Measurements from ENCODE around the gene NCAN. TPM values are rescaled to one million over a fixed set of nuclear protein-coding genes. Genes with fewer than 3 reads are reported as not detected.

The NCAN gene
- total and polyA plus RNA-seq, 9 of the 15 experiments (the other 6 are each of a cell fraction or from before 2014, with no cell fraction given): 0.04 TPM; not detected in 8

- WGBS (ENCODE audit: insufficient coverage, low coverage, missing lambda C conversion rate): 5% methylated on average over 9 of the region's 10 CpGs
- CTCF ChIA-PET (ENCODE audit: low intra/inter-chr PET ratio): no interaction called here
- POLR2A ChIA-PET: interaction anchor here (1.2 kb wide), 1 partner anchor 11 kb away, joined by 6 read pairs; no protein-coding TSS in a partner anchor
Measured at GRCh38 chr19:19226663-19227062, 14.9 kb downstream of the NCAN start.

More at GRCh38 chr19:19226663-19227062, 14.9 kb downstream of the NCAN start:
- H2AFZ ChIP-seq (ENCODE audit: low read depth, low read length): no peak overlapping the region
- DNase-seq (ENCODE audit: extremely low read depth in 1 of 4, low spot score in 3 of 4): no peak
- peaks cover 12 to 63% of the 10 kb centered on the region in 2 experiments; a peak in 4 of 5 replicates for H3K27me3 ChIP-seq (ENCODE audit: control insufficient read depth in 2 of 2, insufficient read depth in 2 of 2, low read length in 2 of 2)
- intact Hi-C loops (cut with micrococcal nuclease) (no loop called here), in situ Hi-C loops (cut with MboI) (no loop called here)
- peaks cover 4% of the 10 kb centered on the region; the same call in 1 of the 2 replicates for H4K20me1 ChIP-seq (replicated peaks; ENCODE audit: control insufficient read depth, insufficient read depth, low read length)
- H3K36me3 ChIP-seq (ENCODE audit: control insufficient read depth, insufficient read depth, low read length): no peaks in the 10 kb centered on the region
- H3K9me1 ChIP-seq (ENCODE audit: control insufficient read depth, insufficient read depth, low read length): no peaks in the 10 kb centered on the region
- H3K79me2 ChIP-seq (ENCODE audit: control insufficient read depth, insufficient read depth, low read length): no peaks in the 10 kb centered on the region
- H3K9ac ChIP-seq (ENCODE audit: insufficient read depth in 1 of 2, low read depth in 2 of 2, low read length in 2 of 2): peak overlapping the region in 1 of 2 experiments; percentile 22; a peak in 1 of 4 replicates
- TF ChIP-seq ZKSCAN3 (CRISPR knock-in tag; IDR thresholded peaks at IDR 0.05): no peak
- no peak for TF ChIP-seq ELF4 (CRISPR knock-in tag; IDR thresholded peaks at IDR 0.05)
- no peak for TF ChIP-seq SP1 (CRISPR knock-in tag; IDR thresholded peaks at IDR 0.05)
- no peak for TF ChIP-seq NCOA2 (IDR thresholded peaks at IDR 0.05; ENCODE audit: partially characterized antibody in 2 of 2)
- TF ChIP-seq ZNF717 (CRISPR knock-in tag; IDR thresholded peaks at IDR 0.05): no peak
- TF ChIP-seq, protein P1, sequence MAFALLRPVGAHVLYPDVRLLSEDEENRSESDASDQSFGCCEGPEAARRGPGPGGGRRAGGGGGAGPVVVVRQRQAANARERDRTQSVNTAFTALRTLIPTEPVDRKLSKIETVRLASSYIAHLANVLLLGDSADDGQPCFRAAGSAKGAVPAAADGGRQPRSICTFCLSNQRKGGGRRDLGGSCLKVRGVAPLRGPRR (CRISPR knock-in tag; IDR thresholded peaks at IDR 0.05): no peak
- no peak for TF ChIP-seq ZNF184 (CRISPR knock-in tag; IDR thresholded peaks at IDR 0.05)
- TF ChIP-seq POLR3A (IDR thresholded peaks at IDR 0.05; ENCODE audit: borderline replicate concordance, extremely low read depth, insufficient read depth, insufficient read length): no peak
- no peak for TF ChIP-seq CBX1 (IDR thresholded peaks at IDR 0.05; ENCODE audit: low read depth)
- no peak for TF ChIP-seq NBN (IDR thresholded peaks at IDR 0.05; ENCODE audit: low read depth)
- no peak for TF ChIP-seq CBX3 (IDR thresholded peaks at IDR 0.05; ENCODE audit: borderline replicate concordance in 1 of 2, low read length in 2 of 2)
- TF ChIP-seq LARP7 (IDR thresholded peaks at IDR 0.05): no peak
- no peak for TF ChIP-seq DEAF1 (CRISPR knock-in tag; IDR thresholded peaks at IDR 0.05)
- TF ChIP-seq CHD4 (IDR thresholded peaks at IDR 0.05; ENCODE audit: insufficient read depth, insufficient replicate concordance, low read depth, low read length, poor library complexity, severe bottlenecking): no peak
- TF ChIP-seq SNIP1 (IDR thresholded peaks at IDR 0.05; ENCODE audit: low read depth): no peak
- TF ChIP-seq TCFL5 (CRISPR knock-in tag; conservative IDR thresholded peaks at IDR 0.05): no peak
- no peak for TF ChIP-seq STAT5A (IDR thresholded peaks at IDR 0.05; ENCODE audit: borderline replicate concordance, low read length)
- no peak for TF ChIP-seq RBFOX2 (IDR thresholded peaks at IDR 0.05; ENCODE audit: low read depth, low read length)
- no peak for TF ChIP-seq ZNF41 (CRISPR knock-in tag; conservative IDR thresholded peaks at IDR 0.05)
- no peak for FAIRE-seq
- H3K4me1 ChIP-seq (replicated peaks in 1 of 2; ENCODE audit: control insufficient read depth in 2 of 2, insufficient read depth in 2 of 2, low read length in 2 of 2): peaks cover 3 to 25% of the 10 kb centered on the region in 2 experiments; a peak in 4 of 5 replicates
- ATAC-seq: no peak
- no peaks in the 10 kb centered on the region for H3K9me3 ChIP-seq (replicated peaks; ENCODE audit: control insufficient read depth, insufficient read depth, low read depth, low read length)
- BruUV-seq (replicated peaks): no TSS peak
- no peak overlapping the region for H3K27ac ChIP-seq (ENCODE audit: extremely low read depth, low read depth, low read length)
- H3K4me2 ChIP-seq (ENCODE audit: insufficient read depth, low read length): no peak overlapping the region
- no peak overlapping the region for H3K4me3 ChIP-seq

All from K562 (cell line).